HCT116 (cell line): ENCODE measurements around the gene MAP3K3. TPM values are rescaled to one million over a fixed set of nuclear protein-coding genes. Genes with fewer than 3 reads are reported as not detected.

Source experiments
- ATAC-seq: fragments of 200-7000 bp; cut with Tn5 transposase; 2 replicates; pipeline ENCODE4 v1.9.1; 2020; ENCODE audit warnings: mild to moderate bottlenecking, moderate library complexity
- BruUV-seq: library from RNA; stranded (reverse); fragments of 400-500 nt; replicated peaks from 2 replicates; lab custom pipeline; 2021; lab: Mats Ljungman, UMichigan
- CTCF ChIA-PET: fragments of 300-600 bp; sonication (Branson Sonifier 250); formaldehyde crosslinking; loops from one replicate; lab custom pipeline; 2021; ENCODE audit warnings: antibody characterized with exemption; lab: Charles Lee
- POLR2A ChIA-PET: fragments of 300-600, 350-600 bp; sonication (Branson Sonifier 250); formaldehyde crosslinking; loops from one replicate; lab custom pipeline; 2021; ENCODE audit warnings: antibody characterized with exemption; lab: Charles Lee
- RAD21 ChIA-PET, 2 experiments: fragments of 300-600 bp; sonication (Branson Sonifier 250); formaldehyde crosslinking; loops; one replicate each; lab custom pipeline; 2023; ENCODE audit warnings: low total read pairs in 2 of 2; ENCODE audit not compliant: uncharacterized antibody in 2 of 2, unreplicated experiment in 2 of 2, low non-redundant PET in 1 of 2; lab: Charles Lee
- DNase-seq: peaks from one replicate; pipeline ENCODE4 v3.0.0-alpha.2; 2010; ENCODE audit warnings: low read depth, low spot score
- H2AFZ ChIP-seq: fragments of 200-600 bp; shearing (Covaris generic), sonication (generic); 2 replicates; pipeline ENCODE4 v1.6.1; 2017; ENCODE audit warnings: low read depth, mixed run types, mixed read lengths, antibody characterized with exemption, low read length; ENCODE audit not compliant: poor library complexity, severe bottlenecking
- H3K27ac ChIP-seq: 2 replicates; pipeline ENCODE4 v1.5.1; 2012; ENCODE audit warnings: low read depth, low read length
- H3K27me3 ChIP-seq: fragments of 200-600 bp; sonication (generic); 2 replicates; pipeline ENCODE4 v1.6.1; 2016; ENCODE audit warnings: mixed run types, low read length, mixed read lengths; ENCODE audit not compliant: insufficient read depth
- H3K36me3 ChIP-seq, 2 experiments: fragments of 200-500 bp in 1 of 2; fragments of 200-600 bp in 1 of 2; sonication (Bioruptor generic) in 1 of 2; sonication (generic) in 1 of 2; 2 replicates each; pipeline versions ENCODE4 v1.5.1 to v1.6.1; 2014 to 2016; ENCODE audit warnings: low read length in 2 of 2, inconsistent platforms in 1 of 2, mixed read lengths in 1 of 2, mixed run types in 1 of 2; ENCODE audit not compliant: insufficient read depth in 2 of 2, control insufficient read depth in 1 of 2
- H3K4me1 ChIP-seq, 2 experiments: fragments of 200-600 bp in 1 of 2; sonication (generic) in 1 of 2; 2 replicates each; pipeline versions ENCODE4 v1.5.1 to v1.6.1; 2012 to 2017; ENCODE audit warnings: low read length in 2 of 2, inconsistent platforms in 1 of 2, mild to moderate bottlenecking in 1 of 2, mixed read lengths in 1 of 2, mixed run types in 1 of 2, moderate library complexity in 1 of 2; ENCODE audit not compliant: insufficient read depth in 2 of 2, control insufficient read depth in 1 of 2
- H3K4me2 ChIP-seq: fragments of 200-600 bp; sonication (generic); 2 replicates; pipeline ENCODE4 v1.6.1; 2017; ENCODE audit warnings: mixed run types, low read length, mixed read lengths
- H3K4me3 ChIP-seq, 2 experiments: fragments of 200-600 bp in 1 of 2; sonication (generic) in 1 of 2; replicated peaks in 1 of 2; 2 replicates each; pipeline ENCODE4 v1.5.1; 2011 to 2016; ENCODE audit warnings: low read length in 2 of 2, control low read depth in 1 of 2, low read depth in 1 of 2, mild to moderate bottlenecking in 1 of 2, mixed read lengths in 1 of 2, mixed run types in 1 of 2
- H3K79me2 ChIP-seq: fragments of 200-600 bp; sonication (generic); 2 replicates; pipeline ENCODE4 v1.6.1; 2017; ENCODE audit warnings: mild to moderate bottlenecking, mixed run types, low read length, moderate library complexity, mixed read lengths; ENCODE audit not compliant: insufficient read depth
- H3K9ac ChIP-seq: fragments of 200-600 bp; sonication (generic); 2 replicates; pipeline ENCODE4 v1.6.1; 2016; ENCODE audit warnings: low read length, mixed read lengths
- H3K9me2 ChIP-seq: fragments of 200-600 bp; sonication (generic), shearing (Covaris generic); 2 replicates; pipeline ENCODE4 v1.6.1; 2017; ENCODE audit warnings: mixed run types, mild to moderate bottlenecking, moderate library complexity; ENCODE audit not compliant: insufficient read depth
- H3K9me3 ChIP-seq, 2 experiments: fragments of 200-500 bp in 1 of 2; fragments of 200-600 bp in 1 of 2; sonication (Bioruptor generic) in 1 of 2; sonication (generic) in 1 of 2; 2 replicates each; pipeline ENCODE4 v1.6.1; 2014 to 2017; ENCODE audit warnings: low read length in 2 of 2, mixed read lengths in 2 of 2, inconsistent platforms in 1 of 2, low read depth in 1 of 2, mild to moderate bottlenecking in 1 of 2, mixed run types in 1 of 2, moderate library complexity in 1 of 2; ENCODE audit not compliant: control insufficient read depth in 1 of 2, insufficient read depth in 1 of 2
- H4K20me1 ChIP-seq: fragments of 200-600 bp; sonication (generic), shearing (Covaris generic); 2 replicates; pipeline ENCODE4 v1.6.1; 2017; ENCODE audit warnings: mixed run types, mild to moderate bottlenecking, moderate library complexity; ENCODE audit not compliant: insufficient read depth
- CEBPB ChIP-seq: IDR thresholded peaks from 2 replicates; pipeline ENCODE4 v1.6.1; 2012; ENCODE audit warnings: low read depth
- MAX ChIP-seq: IDR thresholded peaks from 2 replicates; pipeline ENCODE4 v1.6.1; 2012
- POLR2AphosphoS5 ChIP-seq: IDR thresholded peaks from 2 replicates; pipeline ENCODE4 v1.6.1; 2011; ENCODE audit warnings: mild to moderate bottlenecking, low read depth, low read length, moderate library complexity
- REST ChIP-seq: IDR thresholded peaks from 2 replicates; pipeline ENCODE4 v1.6.1; 2012; ENCODE audit warnings: low read depth
- ZNF274 ChIP-seq: fragments of 200-500 bp; sonication (Bioruptor generic); IDR thresholded peaks from 2 replicates; pipeline ENCODE4 v1.6.1; 2014; ENCODE audit warnings: mild to moderate bottlenecking, low read depth, low read length, inconsistent platforms
- intact Hi-C: fragments of 100-400 bp; cut with micrococcal nuclease; formaldehyde crosslinking; loops from 2 replicates; pipeline ENCODE4 v1.10.0; 2022
- total RNA-seq: library from RNA; stranded (reverse); gene quantifications from one replicate; pipeline ENCODE4 v1.2.1, GENCODE V29; 2021; ENCODE audit not compliant: unreplicated experiment

MAP3K3 gene
- total RNA-seq, 1 experiment from 2014 or later: 18.5 TPM

DNA sequence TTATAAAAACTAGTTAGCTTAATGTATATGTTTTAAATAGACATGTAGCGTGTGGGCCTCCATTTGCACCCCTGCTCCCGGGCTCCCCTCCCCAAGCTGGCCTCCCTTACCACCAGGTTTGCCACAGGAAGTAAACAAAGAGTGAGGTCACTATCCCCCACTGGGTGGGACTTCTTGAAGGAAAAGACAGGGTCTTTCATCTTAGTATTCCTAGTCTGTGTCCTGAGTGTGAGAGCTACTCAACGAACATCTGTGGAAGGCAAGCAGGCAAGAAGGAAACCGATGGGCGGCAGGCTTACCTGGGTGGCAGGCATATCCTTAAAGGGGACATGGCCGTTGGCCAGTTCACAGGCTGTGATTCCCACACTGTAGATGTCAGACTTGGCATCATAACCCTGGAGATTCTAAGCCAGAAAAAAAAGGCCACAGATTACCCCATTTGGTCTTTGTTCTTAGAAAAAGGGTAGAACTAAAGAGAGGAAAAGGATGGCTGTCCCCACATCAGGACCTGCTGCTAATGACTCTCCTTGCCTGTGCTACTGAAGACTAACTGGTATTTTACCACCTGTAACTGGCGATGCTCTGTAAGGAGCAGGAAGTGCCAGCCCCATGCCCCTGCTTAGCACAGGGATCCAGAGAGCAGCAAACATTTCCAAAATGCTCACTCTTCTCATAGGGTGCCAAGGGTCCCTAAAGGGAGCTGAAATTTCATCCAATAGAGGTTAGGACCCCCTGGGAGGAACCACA, 84.3 kb downstream of the MAP3K3 start:
- H3K4me3 ChIP-seq: no peak overlapping the region
- H3K4me2 ChIP-seq: no peak overlapping the region
- H3K9me2 ChIP-seq: no peaks in the 10 kb centered on the region
- no peak overlapping the region for H3K9ac ChIP-seq
- no peaks in the 10 kb centered on the region for H4K20me1 ChIP-seq
- H3K27ac ChIP-seq: no peak overlapping the region
- CTCF ChIA-PET: no interaction called here
- peaks cover 0 to 11% of the 10 kb centered on the region in 2 experiments; a peak in 1 of 4 replicates for H3K36me3 ChIP-seq
- RAD21 ChIA-PET: no interaction called here
- no peaks in the 10 kb centered on the region for H3K27me3 ChIP-seq
- no peak overlapping the region for H2AFZ ChIP-seq
- H3K9me3 ChIP-seq: no peaks in the 10 kb centered on the region
- POLR2A ChIA-PET: no interaction called here
- TF ChIP-seq POLR2AphosphoS5: no peak
- no peak for TF ChIP-seq MAX
- TF ChIP-seq ZNF274: no peak
- TF ChIP-seq REST: no peak
- TF ChIP-seq CEBPB: no peak
- H3K79me2 ChIP-seq: no peaks in the 10 kb centered on the region
- intact Hi-C loops: no loop called here
- no peak for ATAC-seq
- peaks cover 5% of the 10 kb centered on the region in 2 experiments; a peak in 3 of 4 replicates for H3K4me1 ChIP-seq
- DNase-seq: no peak
- BruUV-seq: no TSS peak
